PC-3 (cell line): ENCODE measurements around the gene TPH2. TPM values are rescaled to one million over a fixed set of nuclear protein-coding genes. Genes with fewer than 3 reads are reported as not detected.

Experiments used
- ATAC-seq: fragments of 200-7000 bp; cut with Tn5 transposase; 2 replicates; pipeline ENCODE4 v1.9.1; 2020; ENCODE audit warnings: mild to moderate bottlenecking, moderate library complexity
- BruUV-seq: library from RNA; stranded (reverse); fragments of 400-500 nt; replicated peaks from 2 replicates; lab custom pipeline; 2021; lab: Mats Ljungman, UMichigan
- CTCF ChIA-PET: fragments of 300-600 bp; sonication (Branson Sonifier 250); formaldehyde crosslinking; loops from one replicate; lab custom pipeline; 2022; ENCODE audit warnings: antibody characterized with exemption; lab: Charles Lee
- POLR2A ChIA-PET: fragments of 300-600 bp; sonication (Branson Sonifier 250); formaldehyde crosslinking; loops from one replicate; lab custom pipeline; 2022; ENCODE audit warnings: antibody characterized with exemption; ENCODE audit not compliant: unreplicated experiment; lab: Charles Lee
- DNase-seq: peaks from one replicate; pipeline ENCODE4 v3.0.0-alpha.2; 2015
- H2AFZ ChIP-seq: fragments of 300-600 bp; sonication (generic); 2 replicates; pipeline ENCODE4 v1.6.0; 2016; ENCODE audit warnings: antibody characterized with exemption, low read length
- H3F3A ChIP-seq: fragments of 300-600 bp; sonication (generic); one replicate; pipeline ENCODE4 v1.6.0; 2017; ENCODE audit warnings: antibody characterized with exemption, low read length, control low read depth, mild to moderate bottlenecking; ENCODE audit not compliant: unreplicated experiment
- H3K27ac ChIP-seq: fragments of 300-600 bp; sonication (generic); 2 replicates; pipeline ENCODE4 v1.5.1; 2016; ENCODE audit warnings: mild to moderate bottlenecking, low read length
- H3K27me3 ChIP-seq: fragments of 300-600 bp; sonication (generic); 2 replicates; pipeline ENCODE4 v1.6.1; 2016; ENCODE audit warnings: low read length, mixed read lengths
- H3K36me3 ChIP-seq: fragments of 300-600 bp; sonication (generic); 2 replicates; pipeline ENCODE4 v1.6.1; 2016; ENCODE audit warnings: low read depth, mixed run types, low read length, mixed read lengths
- H3K4me1 ChIP-seq: fragments of 300-600 bp; sonication (generic); 2 replicates; pipeline ENCODE4 v1.5.1; 2016; ENCODE audit warnings: low read length; ENCODE audit not compliant: insufficient read depth
- H3K4me2 ChIP-seq: fragments of 300-600 bp; sonication (generic); 2 replicates; pipeline ENCODE4 v1.6.0; 2016; ENCODE audit warnings: low read length
- H3K4me3 ChIP-seq: fragments of 300-600 bp; sonication (generic); 2 replicates; pipeline ENCODE4 v1.5.1; 2016; ENCODE audit warnings: mild to moderate bottlenecking, low read length, mixed read lengths
- H3K79me2 ChIP-seq: fragments of 300-600 bp; sonication (generic); 2 replicates; pipeline ENCODE4 v1.6.1; 2017; ENCODE audit warnings: low read length, mixed read lengths
- H3K9ac ChIP-seq: fragments of 300-600 bp; sonication (generic); 2 replicates; pipeline ENCODE4 v1.6.0; 2016; ENCODE audit warnings: mild to moderate bottlenecking, low read length
- H3K9me2 ChIP-seq: fragments of 300-600 bp; sonication (generic); replicated peaks from 2 replicates; pipeline ENCODE4 v1.6.1; 2016; ENCODE audit warnings: mixed run types, low read length, mixed read lengths
- H3K9me3 ChIP-seq: fragments of 300-600 bp; sonication (generic); 2 replicates; pipeline ENCODE4 v1.6.1; 2016; ENCODE audit warnings: low read length, mixed read lengths
- H4K20me1 ChIP-seq: fragments of 300-600 bp; sonication (generic); 2 replicates; pipeline ENCODE4 v1.6.1; 2016; ENCODE audit warnings: low read length, mixed read lengths
- CTCF ChIP-seq: fragments of 300-600 bp; sonication (generic); conservative IDR thresholded peaks from 2 replicates; pipeline ENCODE4 v1.5.1; 2017; ENCODE audit warnings: antibody characterized with exemption, low read depth, mild to moderate bottlenecking, low read length
- EZH2 ChIP-seq: fragments of 300-600 bp; sonication (generic); IDR thresholded peaks from one replicate; pipeline ENCODE4 v1.6.1; 2017; ENCODE audit warnings: antibody characterized with exemption, mild to moderate bottlenecking, low read length; ENCODE audit not compliant: unreplicated experiment
- EZH2phosphoT487 ChIP-seq: fragments of 300-600 bp; sonication (generic); IDR thresholded peaks from 2 replicates; pipeline ENCODE4 v1.6.1; 2018; ENCODE audit warnings: mild to moderate bottlenecking, antibody characterized with exemption, low read length, borderline replicate concordance
- intact Hi-C: fragments of 100-400 bp; cut with micrococcal nuclease; formaldehyde crosslinking; loops from 2 replicates; pipeline ENCODE4 v1.9.0; 2023
- total RNA-seq: library from RNA; depleted of rRNA; stranded (reverse); fragments of >200 nt; gene quantifications from 2 replicates; pipeline ENCODE4 v1.2.3, GENCODE V29; 2014

TPH2 gene
- total RNA-seq, 1 experiment from 2014 or later, result not detected

GRCh38 chr12:71958993-71959578 lies 20.4 kb downstream of the TPH2 start:
- no TSS peak for BruUV-seq

GRCh38 chr12:71967211-71967610 lies 28.6 kb downstream of the TPH2 start:
- Histone ChIP-seq H3K36me3 (no peaks in the 10 kb centered on the region), H3K4me1 (no peaks in the 10 kb centered on the region), H3K9ac (no peak overlapping the region), H3F3A (no peaks in the 10 kb centered on the region), H4K20me1 (no peaks in the 10 kb centered on the region), H3K4me2 (no peak overlapping the region), H3K27me3 (peaks cover 33% of the 10 kb centered on the region), H2AFZ (no peak overlapping the region), H3K27ac (no peak overlapping the region), H3K9me2 (no peaks in the 10 kb centered on the region), H3K9me3 (no peaks in the 10 kb centered on the region), H3K79me2 (no peaks in the 10 kb centered on the region), H3K4me3 (no peak overlapping the region)
- DNase-seq (no peak), ATAC-seq (no peak)
- TF ChIP-seq CTCF (no peak), EZH2 (no peak), EZH2phosphoT487 (no peak)
- no TSS peak for BruUV-seq
- intact Hi-C loops, result no loop called here
- POLR2A ChIA-PET, result no interaction called here
- CTCF ChIA-PET, result no interaction called here

More at GRCh38 chr12:71958993-71959578, 20.4 kb downstream of the TPH2 start:
- Histone ChIP-seq H3K9ac (no peak overlapping the region), H4K20me1 (no peaks in the 10 kb centered on the region), H3K4me2 (no peak overlapping the region), H3K36me3 (no peaks in the 10 kb centered on the region), H3K4me3 (no peak overlapping the region), H3K27me3 (no peaks in the 10 kb centered on the region), H3F3A (no peaks in the 10 kb centered on the region), H3K27ac (no peak overlapping the region), H3K79me2 (no peaks in the 10 kb centered on the region), H3K4me1 (peaks cover 10% of the 10 kb centered on the region; the same call in 1 of the 2 replicates), H2AFZ (no peak overlapping the region), H3K9me3 (no peaks in the 10 kb centered on the region), H3K9me2 (no peaks in the 10 kb centered on the region)
- ATAC-seq, result no peak; the same call in 1 of the 2 replicates
- POLR2A ChIA-PET, result no interaction called here
- CTCF ChIA-PET, result no interaction called here
- no peak for DNase-seq
- TF ChIP-seq CTCF (no peak), EZH2 (no peak), EZH2phosphoT487 (no peak)
- intact Hi-C loops, result no loop called here

GRCh38 chr12:71969330-71969729 lies 30.7 kb downstream of the TPH2 start:
- no peaks in the 10 kb centered on the region for H3K36me3 ChIP-seq
- H3K9me3 ChIP-seq, result no peaks in the 10 kb centered on the region
- H3K27ac ChIP-seq, result no peak overlapping the region
- ChIA-PET POLR2A (no interaction called here), CTCF (no interaction called here)
- H3K9me2 ChIP-seq, result no peaks in the 10 kb centered on the region
- H3K27me3 ChIP-seq, result peaks cover 47% of the 10 kb centered on the region
- no peaks in the 10 kb centered on the region for H3K4me1 ChIP-seq
- no peak overlapping the region for H3K4me3 ChIP-seq
- TF ChIP-seq CTCF (no peak), EZH2phosphoT487 (no peak), EZH2 (no peak)
- DNase-seq, result no peak
- H3F3A ChIP-seq, result no peaks in the 10 kb centered on the region
- no peak overlapping the region for H2AFZ ChIP-seq
- intact Hi-C loops, result no loop called here
- H3K79me2 ChIP-seq, result no peaks in the 10 kb centered on the region
- BruUV-seq, result no TSS peak
- ATAC-seq, result no peak
- no peak overlapping the region for H3K4me2 ChIP-seq
- no peaks in the 10 kb centered on the region for H4K20me1 ChIP-seq
- no peak overlapping the region for H3K9ac ChIP-seq
